ENCODE measurements around the gene RFC2.
"Not testable (repeated sequence)": the region's sequence is repeated elsewhere in the genome, so short reads cannot be mapped to it uniquely, and the experiment has no call there.

The RFC2 gene

GRCh38 chr7:74216361-74216761 is 37.8 kb downstream of the RFC2 start:
- DNase-seq, result peak; percentile 12

GRCh38 chr7:74215921-74216320 is 38.3 kb downstream of the RFC2 start:
- DNase-seq, result no peak

- no peak for DNase-seq
Observed at GRCh38 chr7:74214816-74215630, 39.2 kb downstream of the RFC2 start.

- no peak for DNase-seq
Observed at GRCh38 chr7:74212661-74213060, 41.5 kb downstream of the RFC2 start.

GRCh38 chr7:74208241-74208640 is 46.0 kb downstream of the RFC2 start:
- not testable (repeated sequence) for DNase-seq

GRCh38 chr7:74207586-74207985 is 46.6 kb downstream of the RFC2 start:
- no peak for DNase-seq

- DNase-seq, result peak; percentile 42
Observed at GRCh38 chr7:74206589-74207120, 47.5 kb downstream of the RFC2 start.

GRCh38 chr7:74206052-74206451 is 48.1 kb downstream of the RFC2 start:
- not testable (repeated sequence) for DNase-seq

GRCh38 chr7:74203956-74204618 is 50.1 kb downstream of the RFC2 start:
- DNase-seq, result no peak

GRCh38 chr7:74202841-74203556 is 51.2 kb downstream of the RFC2 start:
- peak; percentile 72 for DNase-seq

- DNase-seq, result no peak
Observed at GRCh38 chr7:74199551-74200355, 54.4 kb downstream of the RFC2 start.

- no peak for DNase-seq
Observed at GRCh38 chr7:74197449-74198124, 56.6 kb downstream of the RFC2 start.

- not testable (repeated sequence) for DNase-seq
Observed at GRCh38 chr7:74195968-74196654, 58.1 kb downstream of the RFC2 start.

GRCh38 chr7:74195139-74195860 is 58.9 kb downstream of the RFC2 start:
- not testable (repeated sequence) for DNase-seq

- DNase-seq, result no peak
Observed at GRCh38 chr7:74194686-74195085, 59.5 kb downstream of the RFC2 start.

GRCh38 chr7:74193913-74194312 is 60.3 kb downstream of the RFC2 start:
- no peak for DNase-seq

- no peak for DNase-seq
Observed at GRCh38 chr7:74193054-74193453, 61.1 kb downstream of the RFC2 start.

- no peak for DNase-seq
Observed at GRCh38 chr7:74191231-74191630, 63.0 kb downstream of the RFC2 start.

GRCh38 chr7:74190259-74190658 is 63.9 kb downstream of the RFC2 start:
- DNase-seq, result no peak

GRCh38 chr7:74187915-74188675 is 66.1 kb downstream of the RFC2 start:
- DNase-seq, result no peak

Data from GF-D8 (cell line).